SK-N-SH treated with all-trans-retinoic acid at 6 μM for 48 hours (cell line): ENCODE measurements around the gene ARHGEF33.

ENCODE experiments used
- ATAC-seq: fragments of 200-7000 bp; cut with Tn5 transposase; 3 replicates; pipeline ENCODE4 v1.9.1; 2020; ENCODE audit warnings: mild to moderate bottlenecking, moderate library complexity
- ARNTL ChIP-seq: fragments of 450-650 bp; formaldehyde crosslinking; IDR thresholded peaks from 2 replicates; pipeline ENCODE4 v1.5.0; 2020; ENCODE audit warnings: low read depth, mild to moderate bottlenecking, moderate library complexity, borderline replicate concordance
- CSDC2 ChIP-seq: fragments of 250-450 bp; sonication (Bioruptor Pico); IDR thresholded peaks from 2 replicates; pipeline ENCODE4 v1.5.0; 2020; ENCODE audit warnings: mild to moderate bottlenecking, moderate library complexity
- ESRRG ChIP-seq: fragments of 250-450 bp; sonication (Bioruptor Pico); IDR thresholded peaks from 2 replicates; pipeline ENCODE4 v1.6.1; 2021; ENCODE audit warnings: mild to moderate bottlenecking
- GLIS3 ChIP-seq: fragments of 250-450 bp; sonication (Bioruptor Pico); IDR thresholded peaks from 2 replicates; pipeline ENCODE4 v1.5.0; 2020; ENCODE audit warnings: mild to moderate bottlenecking, moderate library complexity
- ISL1 ChIP-seq: fragments of 250-450 bp; sonication (Bioruptor Pico); IDR thresholded peaks from 2 replicates; pipeline ENCODE4 v2.1.2; 2022; ENCODE audit warnings: mild to moderate bottlenecking, moderate library complexity
- PPARA ChIP-seq: fragments of 250-450 bp; sonication (Bioruptor Pico); IDR thresholded peaks from 2 replicates; pipeline ENCODE4 v1.5.0; 2020; ENCODE audit warnings: mild to moderate bottlenecking, borderline replicate concordance
- RARB ChIP-seq: fragments of 250-450 bp; sonication (Bioruptor Pico); IDR thresholded peaks from 2 replicates; pipeline ENCODE4 v1.8.0; 2021; ENCODE audit warnings: mild to moderate bottlenecking, moderate library complexity
- SNAI2 ChIP-seq: fragments of 250-450 bp; sonication (Bioruptor Pico); IDR thresholded peaks from 2 replicates; pipeline ENCODE4 v1.5.0; 2020; ENCODE audit warnings: mild to moderate bottlenecking, moderate library complexity
- TCF4 ChIP-seq: fragments of 250-450 bp; sonication (Bioruptor Pico); IDR thresholded peaks from 2 replicates; pipeline ENCODE4 v1.8.0; 2021; ENCODE audit warnings: mild to moderate bottlenecking, moderate library complexity, borderline replicate concordance
- TOX ChIP-seq: fragments of 250-450 bp; sonication (Bioruptor Pico); IDR thresholded peaks from 2 replicates; pipeline ENCODE4 v1.8.0; 2021; ENCODE audit warnings: mild to moderate bottlenecking, moderate library complexity, borderline replicate concordance
- ZFP30 ChIP-seq: fragments of 450-650 bp; formaldehyde crosslinking; IDR thresholded peaks from 2 replicates; pipeline ENCODE4 v1.5.0; 2022; ENCODE audit warnings: mild to moderate bottlenecking, moderate library complexity
- ZNF8 ChIP-seq: fragments of 450-650 bp; formaldehyde crosslinking; IDR thresholded peaks from 2 replicates; pipeline ENCODE4 v1.5.0; 2020; ENCODE audit warnings: mild to moderate bottlenecking, moderate library complexity
- TF ChIP-seq, protein P1 (sequence below): fragments of 250-450 bp; sonication (Bioruptor Pico); IDR thresholded peaks from 2 replicates; pipeline ENCODE4 v1.5.1; 2021; ENCODE audit warnings: mild to moderate bottlenecking, moderate library complexity
- TF ChIP-seq, protein P2 (sequence below): fragments of 250-450 bp; sonication (Bioruptor Pico); IDR thresholded peaks from 2 replicates; pipeline ENCODE4 v1.5.0; 2020; ENCODE audit warnings: mild to moderate bottlenecking, moderate library complexity
- TF ChIP-seq, protein P3 (sequence below): fragments of 250-450 bp; sonication (Bioruptor Pico); IDR thresholded peaks from 2 replicates; pipeline ENCODE4 v1.8.0; 2021; ENCODE audit warnings: low read depth, mild to moderate bottlenecking, moderate library complexity, borderline replicate concordance
- TF ChIP-seq, protein P4 (sequence below): fragments of 250-450 bp; sonication (Bioruptor Pico); IDR thresholded peaks from 2 replicates; pipeline ENCODE4 v1.5.1; 2020; ENCODE audit warnings: low read depth, mild to moderate bottlenecking, moderate library complexity

The ARHGEF33 gene

DNA sequence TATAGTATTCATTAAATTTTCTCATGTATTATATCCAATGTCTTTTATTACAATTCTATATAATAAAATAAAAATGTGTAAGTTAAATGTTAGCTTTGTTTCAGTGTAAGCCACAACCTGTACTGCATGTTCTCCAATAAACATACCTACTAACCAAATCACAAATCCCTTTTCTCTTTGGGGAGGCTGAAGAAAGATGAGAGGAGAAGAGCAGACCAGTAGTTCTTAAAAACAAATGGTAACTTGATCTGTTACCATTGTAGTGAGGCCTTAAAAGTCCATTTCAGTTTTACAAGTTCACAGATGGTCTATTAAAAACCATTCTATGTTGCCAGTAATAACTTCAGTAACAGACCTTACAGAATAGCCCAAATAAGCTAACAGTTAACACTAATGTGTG, 130.7 kb downstream of the ARHGEF33 start (continued):
- TF ChIP-seq CSDC2 (CRISPR knock-in tag) (no peak), ZNF8 (CRISPR knock-in tag) (no peak)

DNA sequence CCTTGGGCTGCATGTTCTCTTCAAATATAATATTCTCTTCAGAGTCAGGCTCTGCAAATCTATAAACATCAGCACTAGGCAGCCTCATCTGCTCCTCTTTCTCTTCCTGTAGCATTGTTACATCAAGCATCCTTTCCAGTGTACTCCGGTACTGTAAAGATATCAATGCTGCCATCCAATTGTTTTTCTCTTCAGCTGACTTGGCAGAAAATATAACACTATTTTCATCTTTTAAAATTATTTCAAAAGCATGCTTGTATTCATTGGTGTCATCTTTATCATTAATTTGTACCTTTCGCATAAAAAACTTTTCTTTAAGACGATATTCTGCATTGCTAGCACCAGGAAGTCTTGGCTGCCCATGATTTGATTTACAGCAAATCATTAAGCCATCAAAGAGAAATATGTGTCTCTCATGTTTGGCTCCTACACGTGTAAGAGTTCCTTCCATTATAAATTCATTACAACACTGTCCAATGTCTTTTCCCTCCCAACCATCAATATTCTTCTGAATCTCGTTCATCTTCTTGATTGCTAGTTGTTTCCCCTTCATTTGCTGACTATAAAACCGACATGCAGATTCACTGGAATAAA, 133.1 kb downstream of the ARHGEF33 start:
- no peak for ATAC-seq

DNA sequence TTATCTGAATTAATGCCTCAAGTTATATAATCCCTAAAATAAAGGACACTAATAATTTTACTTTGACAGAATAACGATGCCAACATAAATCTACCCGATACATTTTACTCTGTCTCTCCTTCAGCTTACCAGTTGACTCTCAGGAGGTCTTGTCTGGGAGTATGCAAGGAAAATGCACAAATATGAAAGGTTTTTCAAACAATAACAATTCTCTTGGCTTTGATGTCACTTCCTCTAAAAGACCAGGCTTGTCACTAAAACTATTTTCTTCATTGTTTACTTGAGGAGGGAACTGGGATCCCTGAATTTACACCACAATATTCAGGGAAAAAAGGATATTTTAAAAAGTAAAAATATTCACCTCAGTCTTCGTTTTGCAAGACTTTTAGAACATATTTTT, 134.0 kb downstream of the ARHGEF33 start:
- no peak for ATAC-seq

More for the DNA sequence above, 133.1 kb downstream of the ARHGEF33 start:
- TF ChIP-seq, protein P1, sequence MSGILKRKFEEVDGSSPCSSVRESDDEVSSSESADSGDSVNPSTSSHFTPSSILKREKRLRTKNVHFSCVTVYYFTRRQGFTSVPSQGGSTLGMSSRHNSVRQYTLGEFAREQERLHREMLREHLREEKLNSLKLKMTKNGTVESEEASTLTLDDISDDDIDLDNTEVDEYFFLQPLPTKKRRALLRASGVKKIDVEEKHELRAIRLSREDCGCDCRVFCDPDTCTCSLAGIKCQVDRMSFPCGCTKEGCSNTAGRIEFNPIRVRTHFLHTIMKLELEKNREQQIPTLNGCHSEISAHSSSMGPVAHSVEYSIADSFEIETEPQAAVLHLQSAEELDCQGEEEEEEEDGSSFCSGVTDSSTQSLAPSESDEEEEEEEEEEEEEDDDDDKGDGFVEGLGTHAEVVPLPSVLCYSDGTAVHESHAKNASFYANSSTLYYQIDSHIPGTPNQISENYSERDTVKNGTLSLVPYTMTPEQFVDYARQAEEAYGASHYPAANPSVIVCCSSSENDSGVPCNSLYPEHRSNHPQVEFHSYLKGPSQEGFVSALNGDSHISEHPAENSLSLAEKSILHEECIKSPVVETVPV (CRISPR knock-in tag) = no peak
- TF ChIP-seq TOX (CRISPR knock-in tag) (no peak), ESRRG (CRISPR knock-in tag) (no peak), SNAI2 (CRISPR knock-in tag) (no peak), GLIS3 (CRISPR knock-in tag) (no peak), PPARA (CRISPR knock-in tag) (no peak), ISL1 (CRISPR knock-in tag) (no peak), TCF4 (no peak), ARNTL (CRISPR knock-in tag) (no peak), ZNF8 (CRISPR knock-in tag) (no peak), RARB (no peak)
- TF ChIP-seq, protein P2, sequence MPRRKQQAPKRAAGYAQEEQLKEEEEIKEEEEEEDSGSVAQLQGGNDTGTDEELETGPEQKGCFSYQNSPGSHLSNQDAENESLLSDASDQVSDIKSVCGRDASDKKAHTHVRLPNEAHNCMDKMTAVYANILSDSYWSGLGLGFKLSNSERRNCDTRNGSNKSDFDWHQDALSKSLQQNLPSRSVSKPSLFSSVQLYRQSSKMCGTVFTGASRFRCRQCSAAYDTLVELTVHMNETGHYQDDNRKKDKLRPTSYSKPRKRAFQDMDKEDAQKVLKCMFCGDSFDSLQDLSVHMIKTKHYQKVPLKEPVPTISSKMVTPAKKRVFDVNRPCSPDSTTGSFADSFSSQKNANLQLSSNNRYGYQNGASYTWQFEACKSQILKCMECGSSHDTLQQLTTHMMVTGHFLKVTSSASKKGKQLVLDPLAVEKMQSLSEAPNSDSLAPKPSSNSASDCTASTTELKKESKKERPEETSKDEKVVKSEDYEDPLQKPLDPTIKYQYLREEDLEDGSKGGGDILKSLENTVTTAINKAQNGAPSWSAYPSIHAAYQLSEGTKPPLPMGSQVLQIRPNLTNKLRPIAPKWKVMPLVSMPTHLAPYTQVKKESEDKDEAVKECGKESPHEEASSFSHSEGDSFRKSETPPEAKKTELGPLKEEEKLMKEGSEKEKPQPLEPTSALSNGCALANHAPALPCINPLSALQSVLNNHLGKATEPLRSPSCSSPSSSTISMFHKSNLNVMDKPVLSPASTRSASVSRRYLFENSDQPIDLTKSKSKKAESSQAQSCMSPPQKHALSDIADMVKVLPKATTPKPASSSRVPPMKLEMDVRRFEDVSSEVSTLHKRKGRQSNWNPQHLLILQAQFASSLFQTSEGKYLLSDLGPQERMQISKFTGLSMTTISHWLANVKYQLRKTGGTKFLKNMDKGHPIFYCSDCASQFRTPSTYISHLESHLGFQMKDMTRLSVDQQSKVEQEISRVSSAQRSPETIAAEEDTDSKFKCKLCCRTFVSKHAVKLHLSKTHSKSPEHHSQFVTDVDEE (CRISPR knock-in tag) = no peak

More for the DNA sequence above, 134.0 kb downstream of the ARHGEF33 start:
- TF ChIP-seq ZFP30 (CRISPR knock-in tag) = no peak
- TF ChIP-seq, protein P2 (CRISPR knock-in tag) = no peak
- TF ChIP-seq, protein P3, sequence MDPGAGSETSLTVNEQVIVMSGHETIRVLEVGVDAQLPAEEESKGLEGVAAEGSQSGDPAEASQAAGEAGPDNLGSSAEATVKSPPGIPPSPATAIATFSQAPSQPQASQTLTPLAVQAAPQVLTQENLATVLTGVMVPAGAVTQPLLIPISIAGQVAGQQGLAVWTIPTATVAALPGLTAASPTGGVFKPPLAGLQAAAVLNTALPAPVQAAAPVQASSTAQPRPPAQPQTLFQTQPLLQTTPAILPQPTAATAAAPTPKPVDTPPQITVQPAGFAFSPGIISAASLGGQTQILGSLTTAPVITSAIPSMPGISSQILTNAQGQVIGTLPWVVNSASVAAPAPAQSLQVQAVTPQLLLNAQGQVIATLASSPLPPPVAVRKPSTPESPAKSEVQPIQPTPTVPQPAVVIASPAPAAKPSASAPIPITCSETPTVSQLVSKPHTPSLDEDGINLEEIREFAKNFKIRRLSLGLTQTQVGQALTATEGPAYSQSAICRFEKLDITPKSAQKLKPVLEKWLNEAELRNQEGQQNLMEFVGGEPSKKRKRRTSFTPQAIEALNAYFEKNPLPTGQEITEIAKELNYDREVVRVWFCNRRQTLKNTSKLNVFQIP (CRISPR knock-in tag) = no peak
- TF ChIP-seq, protein P4, sequence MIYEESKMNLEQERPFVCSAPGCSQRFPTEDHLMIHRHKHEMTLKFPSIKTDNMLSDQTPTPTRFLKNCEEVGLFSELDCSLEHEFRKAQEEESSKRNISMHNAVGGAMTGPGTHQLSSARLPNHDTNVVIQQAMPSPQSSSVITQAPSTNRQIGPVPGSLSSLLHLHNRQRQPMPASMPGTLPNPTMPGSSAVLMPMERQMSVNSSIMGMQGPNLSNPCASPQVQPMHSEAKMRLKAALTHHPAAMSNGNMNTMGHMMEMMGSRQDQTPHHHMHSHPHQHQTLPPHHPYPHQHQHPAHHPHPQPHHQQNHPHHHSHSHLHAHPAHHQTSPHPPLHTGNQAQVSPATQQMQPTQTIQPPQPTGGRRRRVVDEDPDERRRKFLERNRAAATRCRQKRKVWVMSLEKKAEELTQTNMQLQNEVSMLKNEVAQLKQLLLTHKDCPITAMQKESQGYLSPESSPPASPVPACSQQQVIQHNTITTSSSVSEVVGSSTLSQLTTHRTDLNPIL = no peak
- TF ChIP-seq, protein P1 (CRISPR knock-in tag) = no peak
